GM18505 (cell line): Measurements from ENCODE around the gene NRG2.

ENCODE experiments used
- ATAC-seq: cut with Tn5 transposase; IDR thresholded peaks from one replicate; pipeline ENCODE4 v1.9.1; 2021; ENCODE audit not compliant: unreplicated experiment
- POLR2A ChIP-seq: IDR thresholded peaks from 4 replicates; pipeline ENCODE4 v1.6.1; 2011; ENCODE audit warnings: borderline replicate concordance; ENCODE audit not compliant: insufficient read depth, insufficient read length; ENCODE audit errors: extremely low read depth

Gene NRG2

GRCh38 chr5:139919308-139919707 is 123.8 kb downstream of the NRG2 start:
- ATAC-seq, result no peak
- TF ChIP-seq POLR2A, result no peak

- no peak for TF ChIP-seq POLR2A
- no peak for ATAC-seq
These were observed 127.3 kb downstream of the NRG2 start for GRCh38 chr5:139915834-139916233.

- ATAC-seq, result no peak
- no peak for TF ChIP-seq POLR2A
These were observed 127.8 kb downstream of the NRG2 start for GRCh38 chr5:139915266-139915665.

GRCh38 chr5:139914218-139914807 is 128.8 kb downstream of the NRG2 start:
- no peak for TF ChIP-seq POLR2A
- no peak for ATAC-seq

GRCh38 chr5:139912804-139913203 is 130.3 kb downstream of the NRG2 start:
- ATAC-seq, result no peak

GRCh38 chr5:139912158-139912557 is 130.9 kb downstream of the NRG2 start:
- TF ChIP-seq POLR2A, result no peak
- no peak for ATAC-seq

More at GRCh38 chr5:139912804-139913203, 130.3 kb downstream of the NRG2 start:
- no peak for TF ChIP-seq POLR2A

- no peak for ATAC-seq
These were observed 131.5 kb downstream of the NRG2 start for GRCh38 chr5:139911425-139912120.

GRCh38 chr5:139910901-139911300 is 132.2 kb downstream of the NRG2 start:
- TF ChIP-seq POLR2A, result no peak
- ATAC-seq, result no peak

More at GRCh38 chr5:139911425-139912120, 131.5 kb downstream of the NRG2 start:
- TF ChIP-seq POLR2A, result no peak

GRCh38 chr5:139910036-139910435 is 133.1 kb downstream of the NRG2 start:
- ATAC-seq, result no peak

GRCh38 chr5:139908749-139909148 is 134.3 kb downstream of the NRG2 start:
- no peak for ATAC-seq
- TF ChIP-seq POLR2A, result no peak

More at GRCh38 chr5:139910036-139910435, 133.1 kb downstream of the NRG2 start:
- TF ChIP-seq POLR2A, result no peak

- no peak for ATAC-seq
- no peak for TF ChIP-seq POLR2A
These were observed 136.4 kb downstream of the NRG2 start for GRCh38 chr5:139906661-139907060.

GRCh38 chr5:139904816-139905661 is 138.1 kb downstream of the NRG2 start:
- no peak for ATAC-seq
- no peak for TF ChIP-seq POLR2A

- no peak for TF ChIP-seq POLR2A
- no peak for ATAC-seq
These were observed 138.6 kb downstream of the NRG2 start for GRCh38 chr5:139904566-139904815.
